Prostate gland (tissue), 2 donors: ENCODE results near the gene RNPEPL1. TPM values are rescaled to one million over a fixed set of nuclear protein-coding genes. Genes with fewer than 3 reads are reported as not detected.

Source experiments
- DNase-seq: peaks from one replicate; pipeline ENCODE4 v3.0.0-alpha.2; 2019; ENCODE audit warnings: low spot score
- H3K27ac ChIP-seq, 2 donors: fragments of 200-600 bp; sonication (generic); 2 replicates each; pipeline ENCODE4 v1.5.1; 2017 to 2019
- H3K27me3 ChIP-seq: fragments of 200-600 bp; sonication (generic); replicated peaks from 2 replicates; pipeline ENCODE4 v1.5.1; 2019; ENCODE audit not compliant: insufficient read depth
- H3K36me3 ChIP-seq, 2 donors: fragments of 200-600 bp; sonication (generic); 1 replicate in 1 of 2; 2 replicates in 1 of 2; pipeline versions ENCODE4 v1.5.1 to v1.8.1; 2017 to 2019
- H3K4me1 ChIP-seq: fragments of 200-600 bp; sonication (generic); replicated peaks from 2 replicates; pipeline ENCODE4 v1.5.1; 2019
- H3K4me3 ChIP-seq, 2 donors: fragments of 200-600 bp; sonication (generic); 2 replicates each; pipeline ENCODE4 v1.5.1; 2017 to 2019
- H3K9me3 ChIP-seq: fragments of 200-600 bp; sonication (generic); 2 replicates; pipeline ENCODE4 v1.5.1; 2017
- CTCF ChIP-seq, 4 experiments: fragments of 200-600 bp in 2 of 4; fragments of 450-650 bp in 2 of 4; sonication (generic) in 2 of 4; IDR thresholded peaks; 1 replicate in 3 of 4; 2 replicates in 1 of 4; pipeline ENCODE4 v1.5.1; 2016 to 2019; ENCODE audit warnings: antibody characterized with exemption in 4 of 4, mild to moderate bottlenecking in 2 of 4, moderate library complexity in 2 of 4
- POLR2A ChIP-seq: fragments of 450-650 bp; IDR thresholded peaks from one replicate; pipeline ENCODE4 v1.6.1; 2016; ENCODE audit warnings: antibody characterized with exemption, mild to moderate bottlenecking
- POLR2AphosphoS5 ChIP-seq: sonication (generic); formaldehyde crosslinking; IDR thresholded peaks from one replicate; pipeline ENCODE4 v1.6.1; 2017; ENCODE audit warnings: antibody characterized with exemption
- WGBS: methylation state at CpG from one replicate; pipeline ENCODE4 v1.1.5; 2018; 5-methylcytosine and 5-hydroxymethylcytosine counted together
- intact Hi-C: fragments of 100-400 bp; cut with DNase I; formaldehyde crosslinking; loops from one replicate; pipeline ENCODE4 v1.14.2; 2022
- total RNA-seq, 2 donors: library from RNA; depleted of rRNA; stranded (reverse); fragments of >200 nt; gene quantifications; one replicate each; pipeline ENCODE4 v1.1.0, GENCODE V29; 2016

Gene RNPEPL1
- total RNA-seq, 2 donors from 2014 or later, result 36.9 to 94.7 TPM

GRCh38 chr2:240529344-240529999, 38.8 kb upstream of the RNPEPL1 start:
- no peak for TF ChIP-seq POLR2AphosphoS5
- no peak for TF ChIP-seq POLR2A
- no peak for TF ChIP-seq CTCF (IDR thresholded peaks at IDR 0.05)
- WGBS, result 98% methylated on average over 16 of the region's 16 CpGs
- no peak overlapping the region for H3K27ac ChIP-seq
- no peaks in the 10 kb centered on the region for H3K36me3 ChIP-seq
- intact Hi-C loops, result no loop called here
- no peaks in the 10 kb centered on the region for H3K9me3 ChIP-seq
- H3K4me1 ChIP-seq, result no peaks in the 10 kb centered on the region
- no peak overlapping the region for H3K4me3 ChIP-seq
- DNase-seq, result no peak
- no peaks in the 10 kb centered on the region for H3K27me3 ChIP-seq

- Histone ChIP-seq H3K4me3 (no peak overlapping the region), H3K9me3 (no peaks in the 10 kb centered on the region), H3K27me3 (no peaks in the 10 kb centered on the region), H3K36me3 (no peaks in the 10 kb centered on the region), H3K27ac (no peak overlapping the region), H3K4me1 (no peaks in the 10 kb centered on the region)
- TF ChIP-seq POLR2AphosphoS5 (no peak), POLR2A (no peak), CTCF (IDR thresholded peaks at IDR 0.05) (no peak)
- no peak for DNase-seq
- intact Hi-C loops, result no loop called here
- WGBS, result 88% methylated on average over 7 of the region's 7 CpGs
Measured at GRCh38 chr2:240530181-240530580, 38.1 kb upstream of the RNPEPL1 start.

- no peak overlapping the region for H3K4me3 ChIP-seq
- no peaks in the 10 kb centered on the region for H3K27me3 ChIP-seq
- H3K36me3 ChIP-seq, result no peaks in the 10 kb centered on the region
- H3K9me3 ChIP-seq, result no peaks in the 10 kb centered on the region
- TF ChIP-seq CTCF (IDR thresholded peaks at IDR 0.05), result no peak
- no peak for TF ChIP-seq POLR2A
- TF ChIP-seq POLR2AphosphoS5, result no peak
- WGBS, result 98% methylated on average over 5 of the region's 5 CpGs
- no peaks in the 10 kb centered on the region for H3K4me1 ChIP-seq
- no peak overlapping the region for H3K27ac ChIP-seq
- DNase-seq, result no peak
- intact Hi-C loops, result no loop called here
Measured at GRCh38 chr2:240531038-240531437, 37.2 kb upstream of the RNPEPL1 start.

- 92% methylated on average over 1 of the region's 1 CpG for WGBS
- H3K4me3 ChIP-seq, result no peak overlapping the region
- H3K36me3 ChIP-seq, result no peaks in the 10 kb centered on the region
- no peaks in the 10 kb centered on the region for H3K4me1 ChIP-seq
- no peak for TF ChIP-seq POLR2A
- TF ChIP-seq CTCF (IDR thresholded peaks at IDR 0.05), result no peak
- no peak for TF ChIP-seq POLR2AphosphoS5
- H3K27me3 ChIP-seq, result no peaks in the 10 kb centered on the region
- no peaks in the 10 kb centered on the region for H3K9me3 ChIP-seq
- no peak for DNase-seq
- H3K27ac ChIP-seq, result no peak overlapping the region
- intact Hi-C loops, result no loop called here
Measured at GRCh38 chr2:240532031-240532775, 36.1 kb upstream of the RNPEPL1 start.
